Duodenal mucosa (tissue), 2 donors: ENCODE data around the gene BRD3.

Source experiments
- H3K27ac ChIP-seq: one replicate; pipeline ENCODE4 v1.7.0; 2013; ENCODE audit warnings: low read depth, low read length
- H3K27me3 ChIP-seq, 2 donors: one replicate each; pipeline ENCODE4 v1.7.0; 2013; ENCODE audit warnings: low read length in 2 of 2, control low read depth in 1 of 2; ENCODE audit not compliant: insufficient read depth in 2 of 2, control insufficient read depth in 1 of 2
- H3K36me3 ChIP-seq, 2 donors: one replicate each; pipeline ENCODE4 v1.7.0; 2013; ENCODE audit warnings: low read length in 2 of 2, control low read depth in 1 of 2; ENCODE audit not compliant: insufficient read depth in 2 of 2, control insufficient read depth in 1 of 2
- H3K4me1 ChIP-seq, 2 donors: one replicate each; pipeline ENCODE4 v1.7.0; 2013; ENCODE audit warnings: low read length in 2 of 2, control low read depth in 1 of 2; ENCODE audit not compliant: insufficient read depth in 2 of 2, control insufficient read depth in 1 of 2
- H3K4me3 ChIP-seq, 2 donors: one replicate each; pipeline ENCODE4 v1.7.0; 2013; ENCODE audit warnings: low read length in 2 of 2, low read depth in 1 of 2
- H3K9ac ChIP-seq, 2 donors: one replicate each; pipeline ENCODE4 v1.7.0; 2013; ENCODE audit warnings: low read length in 2 of 2, low read depth in 1 of 2
- H3K9me3 ChIP-seq, 2 donors: one replicate each; pipeline ENCODE4 v1.7.0; 2013; ENCODE audit warnings: low read length in 2 of 2, control low read depth in 1 of 2; ENCODE audit not compliant: control insufficient read depth in 1 of 2

The BRD3 gene

GRCh38 chr9:134061688-134062371 is 6.0 kb downstream of the BRD3 start:
- peaks cover 52 to 55% of the 10 kb centered on the region in 2 donors for H3K4me1 ChIP-seq
- no peak overlapping the region for H3K9ac ChIP-seq
- H3K27me3 ChIP-seq: no peaks in the 10 kb centered on the region
- no peaks in the 10 kb centered on the region for H3K9me3 ChIP-seq
- no peak overlapping the region for H3K27ac ChIP-seq
- no peak overlapping the region for H3K4me3 ChIP-seq
- peaks cover 0 to 12% of the 10 kb centered on the region in 2 donors for H3K36me3 ChIP-seq

DNA sequence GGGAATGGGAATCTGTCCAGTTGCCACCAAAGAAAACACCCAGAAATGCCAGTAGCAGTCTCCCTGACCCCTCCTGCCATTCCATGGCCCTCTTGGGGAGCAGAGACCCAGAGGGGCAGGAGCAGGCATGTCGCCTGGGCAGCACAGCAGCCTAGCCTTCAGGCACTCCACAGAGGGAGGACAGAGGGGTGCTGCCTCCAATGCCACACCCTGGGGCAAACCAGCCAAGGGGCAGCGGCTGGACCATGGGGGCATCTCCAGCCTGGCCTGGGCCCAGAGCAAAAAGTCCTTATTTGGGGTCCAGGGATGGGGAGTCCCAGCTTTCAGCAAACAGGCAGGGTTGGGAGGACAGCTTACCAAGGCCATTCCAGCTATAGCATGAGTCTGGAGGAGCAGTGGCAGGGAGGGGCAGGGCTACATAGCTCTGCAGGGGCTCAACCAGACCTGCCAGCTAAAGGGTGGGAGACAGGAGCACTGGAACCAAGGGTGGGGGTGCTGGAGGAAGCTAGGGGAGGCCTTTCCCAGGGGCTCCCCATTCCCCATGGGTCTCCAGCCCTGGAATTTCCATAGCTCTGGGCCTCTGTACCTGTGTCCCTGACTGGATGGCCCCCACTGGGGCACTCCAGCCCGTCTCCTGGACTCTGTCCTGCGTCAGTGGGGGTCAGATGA is 6.7 kb downstream of the BRD3 start:
- H3K9ac ChIP-seq: no peak overlapping the region
- no peak overlapping the region for H3K4me3 ChIP-seq
- H3K4me1 ChIP-seq: peaks cover 54 to 57% of the 10 kb centered on the region in 2 donors
- no peak overlapping the region for H3K27ac ChIP-seq
- peaks cover 0 to 12% of the 10 kb centered on the region in 2 donors for H3K36me3 ChIP-seq
- H3K9me3 ChIP-seq: no peaks in the 10 kb centered on the region
- no peaks in the 10 kb centered on the region for H3K27me3 ChIP-seq

GRCh38 chr9:134060546-134060945 is 7.3 kb downstream of the BRD3 start:
- peaks cover 54 to 58% of the 10 kb centered on the region in 2 donors for H3K4me1 ChIP-seq
- no peaks in the 10 kb centered on the region for H3K27me3 ChIP-seq
- peaks cover 0 to 12% of the 10 kb centered on the region in 2 donors for H3K36me3 ChIP-seq
- H3K27ac ChIP-seq: no peak overlapping the region
- no peak overlapping the region for H3K9ac ChIP-seq
- no peak overlapping the region for H3K4me3 ChIP-seq
- no peaks in the 10 kb centered on the region for H3K9me3 ChIP-seq

GRCh38 chr9:134059661-134060395 is 8.0 kb downstream of the BRD3 start:
- no peak overlapping the region for H3K9ac ChIP-seq

DNA sequence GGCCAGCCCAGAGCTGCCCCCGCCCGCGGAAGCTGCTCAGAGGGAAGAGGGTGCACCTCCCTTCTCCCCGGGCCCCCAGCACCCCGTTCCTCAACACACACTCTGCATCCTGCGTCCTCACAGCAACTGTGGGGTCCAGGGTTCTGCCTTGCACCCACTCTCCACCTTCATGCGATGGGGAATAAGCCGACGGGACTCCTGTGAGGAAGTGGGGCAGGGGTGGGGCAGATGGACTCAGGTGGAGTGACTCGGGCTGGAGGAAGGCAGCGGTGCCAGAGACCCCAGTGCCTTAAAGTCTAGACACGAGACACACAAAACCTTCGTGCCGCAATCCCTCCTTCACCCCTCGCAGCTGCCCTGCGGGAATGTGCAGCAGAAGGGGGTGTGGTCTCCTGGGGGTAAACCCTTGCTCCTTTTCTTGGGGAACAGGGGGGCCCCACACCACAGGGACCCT is 8.6 kb downstream of the BRD3 start:
- Histone ChIP-seq H3K36me3 (peaks cover 0 to 12% of the 10 kb centered on the region in 2 donors), H3K9me3 (no peaks in the 10 kb centered on the region), H3K4me3 (no peak overlapping the region), H3K27ac (no peak overlapping the region), H3K4me1 (peaks cover 56% of the 10 kb centered on the region in 2 donors), H3K27me3 (no peaks in the 10 kb centered on the region), H3K9ac (no peak overlapping the region)

More at GRCh38 chr9:134059661-134060395, 8.0 kb downstream of the BRD3 start:
- peaks cover 56% of the 10 kb centered on the region in 2 donors for H3K4me1 ChIP-seq
- H3K27me3 ChIP-seq: no peaks in the 10 kb centered on the region
- no peak overlapping the region for H3K4me3 ChIP-seq
- H3K9me3 ChIP-seq: no peaks in the 10 kb centered on the region
- peaks cover 0 to 12% of the 10 kb centered on the region in 2 donors for H3K36me3 ChIP-seq
- no peak overlapping the region for H3K27ac ChIP-seq

DNA sequence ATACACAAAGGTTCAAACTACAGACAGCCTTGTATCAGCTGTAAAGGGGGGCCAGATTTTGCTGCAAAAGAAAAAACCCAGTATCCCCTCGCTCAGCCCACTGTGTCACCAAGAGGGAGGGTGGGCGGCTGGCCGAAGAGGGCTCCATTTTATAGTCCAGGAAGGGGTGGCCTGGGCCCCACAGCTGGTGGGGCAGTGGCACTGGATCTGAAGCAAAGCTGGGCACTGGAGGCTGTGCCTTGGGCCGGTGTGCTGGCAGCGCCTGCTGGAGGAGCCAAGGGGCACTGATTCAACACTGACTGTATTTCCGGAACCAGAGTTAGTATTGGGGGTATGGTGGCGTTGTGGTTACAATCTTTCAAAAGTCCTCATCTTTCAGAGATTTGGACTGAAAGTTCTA is 9.1 kb downstream of the BRD3 start:
- no peak overlapping the region for H3K9ac ChIP-seq
- no peak overlapping the region for H3K27ac ChIP-seq
- H3K36me3 ChIP-seq: peaks cover 0 to 9% of the 10 kb centered on the region in 2 donors
- H3K27me3 ChIP-seq: no peaks in the 10 kb centered on the region
- no peaks in the 10 kb centered on the region for H3K9me3 ChIP-seq
- H3K4me3 ChIP-seq: no peak overlapping the region
- peaks cover 56% of the 10 kb centered on the region in 2 donors for H3K4me1 ChIP-seq

DNA sequence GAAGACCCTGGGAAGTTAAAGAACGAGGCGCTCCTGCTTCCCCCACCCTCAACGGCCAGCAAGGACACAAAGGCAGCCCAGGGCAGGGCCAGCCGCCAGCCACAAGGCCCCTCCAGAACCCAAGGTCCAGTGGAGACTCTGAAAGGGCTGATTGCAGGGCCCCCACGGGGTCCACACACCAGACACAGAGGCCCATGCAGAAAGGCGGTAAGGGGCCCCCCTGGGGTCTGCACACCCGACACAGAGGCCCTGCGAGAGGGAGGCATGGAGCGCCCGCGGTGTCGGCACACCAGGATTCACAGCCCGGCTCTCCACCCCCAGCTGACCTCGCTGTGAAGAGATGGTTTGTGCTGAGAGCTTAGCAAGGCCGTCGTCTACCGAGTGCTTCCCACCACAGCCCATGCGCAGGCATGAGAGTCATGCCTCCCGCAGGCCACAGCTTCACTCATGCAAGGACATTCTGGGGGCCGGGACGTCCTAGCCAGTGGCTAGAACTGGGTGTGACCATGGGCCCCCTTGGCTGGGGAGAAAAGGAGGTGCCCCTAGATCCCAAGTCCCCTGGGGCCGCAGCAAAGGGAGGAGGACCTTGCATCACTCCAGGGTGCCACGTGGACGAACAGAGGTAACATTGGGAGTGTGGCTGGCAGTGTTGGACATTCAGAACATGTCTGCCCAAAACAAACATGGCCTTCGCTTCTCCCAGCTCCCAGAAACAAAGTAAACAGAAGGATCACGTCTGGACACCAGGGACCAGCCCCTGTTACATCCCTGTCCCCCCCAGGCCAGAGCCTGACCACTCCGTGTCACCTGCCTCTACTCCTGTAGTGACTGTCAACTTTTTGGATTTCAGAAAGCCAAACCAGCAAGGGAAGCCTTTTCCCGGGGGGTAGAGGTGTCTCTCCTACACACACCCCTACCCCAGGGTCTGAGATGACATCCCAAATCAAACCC is 9.8 kb downstream of the BRD3 start:
- Histone ChIP-seq H3K4me3 (no peak overlapping the region), H3K27me3 (no peaks in the 10 kb centered on the region), H3K4me1 (peaks cover 50 to 53% of the 10 kb centered on the region in 2 donors), H3K9ac (no peak overlapping the region), H3K27ac (no peak overlapping the region), H3K9me3 (no peaks in the 10 kb centered on the region), H3K36me3 (peaks cover 0 to 5% of the 10 kb centered on the region in 2 donors)

DNA sequence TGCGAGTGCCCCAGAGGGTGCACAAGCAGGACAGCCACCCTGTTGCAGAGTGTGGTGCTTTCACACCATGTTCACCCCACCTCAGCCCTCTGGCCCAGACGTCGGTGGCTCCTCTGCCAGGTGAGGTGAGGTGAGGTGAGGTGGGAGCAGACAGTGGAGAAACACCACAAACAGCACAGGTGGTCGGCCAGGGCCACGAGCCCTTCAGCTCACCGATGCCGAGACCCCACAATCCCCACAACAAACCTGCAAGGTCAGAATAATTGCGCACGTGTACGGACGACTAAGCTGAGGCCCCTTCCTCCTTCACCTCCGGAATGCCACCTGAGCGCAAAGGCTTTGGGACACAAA is 10.5 kb downstream of the BRD3 start:
- H3K9ac ChIP-seq: no peak overlapping the region

GRCh38 chr9:134056483-134057306 is 11.1 kb downstream of the BRD3 start:
- H3K27me3 ChIP-seq: no peaks in the 10 kb centered on the region
- peak overlapping the region; percentile 25 to 28 for H3K4me3 ChIP-seq
- no peaks in the 10 kb centered on the region for H3K9me3 ChIP-seq
- H3K9ac ChIP-seq: peak overlapping the region; percentile 10 to 18
- peaks cover 45 to 47% of the 10 kb centered on the region in 2 donors for H3K4me1 ChIP-seq
- peaks cover 3 to 15% of the 10 kb centered on the region in 2 donors for H3K36me3 ChIP-seq
- H3K27ac ChIP-seq: no peak overlapping the region

More for the DNA sequence above, 10.5 kb downstream of the BRD3 start:
- Histone ChIP-seq H3K27ac (no peak overlapping the region), H3K27me3 (no peaks in the 10 kb centered on the region), H3K9me3 (no peaks in the 10 kb centered on the region), H3K4me3 (no peak overlapping the region), H3K36me3 (peaks cover under 1 to 12% of the 10 kb centered on the region in 2 donors), H3K4me1 (peaks cover 45 to 47% of the 10 kb centered on the region in 2 donors)
